GM18951 (cell line): ENCODE results near the gene FAM72D.
"Not testable (repeated sequence)": the region's sequence is repeated elsewhere in the genome, so short reads cannot be mapped to it uniquely, and the experiment has no call there.

Source experiments
- in situ Hi-C: fragments of 300-500 bp; cut with MboI; formaldehyde crosslinking; loops from one replicate; pipeline ENCODE4 v1.12.0; 2022; ENCODE audit warnings: low sequenced_read_pairs, mixed read lengths, inconsistent platforms; ENCODE audit not compliant: unreplicated experiment

FAM72D gene

DNA sequence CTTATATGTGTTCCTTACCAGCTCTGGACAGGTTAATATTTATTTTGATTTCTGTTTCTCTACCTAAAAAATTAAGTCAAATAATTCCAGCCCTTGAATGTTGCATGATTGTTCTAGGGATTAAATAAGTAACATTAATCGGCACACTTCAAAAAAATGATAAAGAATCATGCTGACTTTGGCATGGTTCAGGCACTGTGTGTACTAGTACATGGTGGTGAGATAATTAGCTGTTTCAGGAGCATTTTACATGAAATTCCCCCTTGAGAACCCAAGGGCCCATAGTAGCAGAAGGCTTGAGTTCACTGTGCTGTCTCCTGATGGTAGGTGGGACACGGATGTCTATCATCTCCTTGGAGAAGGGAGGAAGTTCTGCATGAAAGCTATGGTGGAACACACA is 44.8 kb downstream of the FAM72D start:
- in situ Hi-C loops = not testable (repeated sequence)

DNA sequence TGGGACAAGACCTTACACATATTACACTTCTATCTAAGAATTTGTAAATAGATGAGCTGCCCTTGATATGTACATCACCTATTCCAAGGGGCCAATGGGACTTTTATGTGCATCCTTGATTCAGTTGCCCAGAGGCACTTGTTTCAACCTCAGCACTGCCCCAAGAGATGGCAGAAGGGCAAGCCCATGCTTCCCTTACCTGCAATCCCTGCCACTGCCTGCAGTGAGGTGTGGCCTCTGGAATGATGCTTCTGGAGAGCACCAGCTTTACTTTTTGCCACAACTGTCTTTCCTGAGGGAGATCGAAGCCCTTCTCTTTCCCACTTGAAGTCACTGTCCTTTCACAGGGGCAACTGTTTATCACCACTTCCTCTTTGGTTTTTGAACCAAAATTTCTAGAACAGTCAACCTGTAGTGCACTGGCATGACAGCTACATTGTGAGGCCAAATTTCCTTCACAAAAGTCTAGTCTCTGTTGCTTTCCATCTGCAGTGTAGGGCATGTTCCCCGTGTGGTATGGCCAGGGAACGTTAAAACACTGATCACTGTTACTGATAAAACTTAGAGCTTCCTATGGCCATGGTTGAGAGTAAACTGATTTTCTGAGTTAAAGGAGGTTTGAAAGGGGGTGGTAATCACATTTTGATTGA is 48.6 kb downstream of the FAM72D start:
- in situ Hi-C loops = not testable (repeated sequence)

DNA sequence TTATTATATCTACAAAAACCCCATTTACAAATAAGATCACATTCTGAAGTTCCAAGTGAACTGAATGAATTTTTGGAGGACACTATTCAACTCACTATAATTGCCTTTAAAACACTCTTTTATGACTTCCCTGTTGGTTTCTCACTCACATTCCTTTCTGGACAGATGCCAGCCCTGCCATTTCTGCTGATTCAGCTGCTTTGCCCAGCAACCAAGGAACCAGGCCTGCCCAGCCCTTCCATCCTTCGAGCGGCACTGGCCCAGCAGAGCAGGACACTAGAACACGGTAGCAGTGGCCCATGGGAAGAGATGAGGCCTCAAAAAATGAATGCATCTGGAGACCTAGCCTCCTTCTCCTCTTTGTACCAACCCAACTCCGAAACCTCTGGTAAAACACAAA is 50.5 kb downstream of the FAM72D start:
- in situ Hi-C loops = not testable (repeated sequence)

DNA sequence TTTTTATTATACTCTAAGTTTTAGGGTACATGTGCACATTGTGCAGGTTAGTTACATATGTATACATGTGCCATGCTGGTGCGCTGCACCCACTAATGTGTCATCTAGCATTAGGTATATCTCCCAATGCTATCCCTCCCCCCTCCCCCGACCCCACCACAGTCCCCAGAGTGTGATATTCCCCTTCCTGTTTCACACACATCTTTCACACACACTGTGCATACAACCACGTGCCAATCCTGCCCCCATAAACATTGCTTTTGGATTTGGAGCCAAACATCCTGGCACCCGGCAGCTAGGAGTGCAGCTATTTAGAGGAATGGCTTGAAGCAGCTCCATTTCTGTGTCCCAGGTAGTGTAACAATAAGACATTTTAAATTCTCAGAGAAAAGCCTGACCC is 51.4 kb downstream of the FAM72D start:
- in situ Hi-C loops = not testable (repeated sequence)

DNA sequence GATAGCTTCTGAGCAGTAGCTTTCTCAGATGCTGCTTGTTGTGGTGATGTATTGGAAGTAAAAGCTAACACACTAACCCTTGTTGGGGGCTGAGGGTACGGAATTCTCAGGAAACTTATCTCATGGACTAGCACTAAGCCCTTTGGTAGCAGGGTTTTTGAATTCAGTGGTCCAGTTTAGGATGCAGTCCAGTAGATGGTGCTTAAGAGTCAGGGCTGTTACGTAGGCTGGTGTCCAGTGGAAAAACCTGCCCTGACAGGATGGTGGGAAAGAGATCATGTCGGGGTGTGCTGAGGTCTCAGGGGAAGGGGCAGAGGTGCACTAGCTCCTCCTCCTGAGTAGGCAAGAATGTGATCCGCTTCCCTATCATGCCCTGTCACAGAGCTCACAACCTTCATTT is 59.6 kb downstream of the FAM72D start:
- in situ Hi-C loops = not testable (repeated sequence)

DNA sequence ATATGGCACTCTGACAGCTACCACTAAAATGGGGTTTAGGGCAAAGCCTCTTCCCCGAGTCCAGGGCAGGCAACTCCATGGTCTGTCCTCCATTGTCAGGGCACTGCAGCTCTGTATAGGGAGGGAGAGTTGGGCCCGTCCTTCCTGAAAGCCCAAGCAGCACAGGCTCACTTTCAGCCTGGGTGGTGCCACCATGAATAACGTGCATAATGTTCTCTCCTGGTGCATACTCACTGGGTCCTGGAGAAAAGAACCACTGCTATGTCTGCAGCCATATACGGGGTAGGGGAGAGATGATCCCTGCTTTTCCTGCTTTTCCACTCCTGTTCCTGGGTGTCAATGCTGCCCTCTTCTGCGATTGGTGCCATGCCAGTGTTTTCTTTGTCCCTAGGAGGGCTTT is 60.1 kb downstream of the FAM72D start:
- in situ Hi-C loops = not testable (repeated sequence)

DNA sequence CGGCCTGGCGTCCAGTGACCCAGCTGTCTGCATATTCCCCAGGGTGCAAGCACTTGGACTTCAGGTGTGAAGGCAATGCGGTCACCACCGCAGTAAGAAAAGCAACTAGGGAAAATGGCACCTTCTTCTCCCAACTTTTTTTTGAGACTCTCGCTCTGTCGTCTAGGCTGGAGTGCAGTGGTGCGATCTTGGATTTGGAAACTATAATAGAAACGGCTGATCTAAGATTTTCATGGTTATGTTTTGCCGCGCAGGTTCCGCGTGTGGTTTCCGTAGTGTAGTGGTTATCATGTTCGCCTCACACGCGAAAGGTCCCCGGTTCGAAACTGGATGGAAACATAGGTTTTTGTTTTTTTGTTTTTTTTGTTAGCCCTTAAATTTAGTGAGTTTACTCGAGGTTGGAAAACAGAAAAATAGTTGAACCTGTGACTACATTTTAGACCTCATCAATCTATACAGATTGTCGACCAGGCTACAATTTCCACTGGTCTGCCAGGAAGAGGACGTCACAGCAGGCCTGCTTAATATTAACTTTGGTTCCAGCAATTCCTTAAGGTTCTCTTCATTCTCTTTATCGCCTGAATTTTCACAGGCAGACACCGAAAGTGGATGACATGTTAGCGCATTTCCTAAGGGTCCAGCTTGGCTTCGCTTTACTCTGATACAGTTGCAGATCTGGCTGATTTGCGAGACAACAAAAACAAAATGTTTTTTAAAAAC is 61.3 kb downstream of the FAM72D start:
- in situ Hi-C loops = not testable (repeated sequence)

DNA sequence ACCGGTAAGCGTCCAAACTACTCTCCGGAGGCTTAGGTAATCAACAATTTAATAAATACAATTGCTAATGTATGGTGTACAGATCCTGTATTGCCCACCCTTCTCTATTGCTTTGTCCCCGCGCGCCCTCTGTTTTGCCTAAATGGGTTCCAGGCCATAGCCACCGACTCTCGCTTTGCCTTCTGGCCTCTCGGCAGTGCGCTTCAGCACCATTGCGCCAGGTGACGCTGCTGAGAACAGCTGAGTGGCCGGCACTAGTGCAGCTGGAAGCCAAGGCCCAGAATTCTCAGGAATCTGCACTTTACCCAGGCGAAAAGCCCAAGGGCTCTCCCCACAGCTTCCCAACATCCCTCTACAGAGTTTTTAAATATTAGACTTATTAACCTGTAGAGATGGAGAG is 61.9 kb downstream of the FAM72D start:
- in situ Hi-C loops = not testable (repeated sequence)

DNA sequence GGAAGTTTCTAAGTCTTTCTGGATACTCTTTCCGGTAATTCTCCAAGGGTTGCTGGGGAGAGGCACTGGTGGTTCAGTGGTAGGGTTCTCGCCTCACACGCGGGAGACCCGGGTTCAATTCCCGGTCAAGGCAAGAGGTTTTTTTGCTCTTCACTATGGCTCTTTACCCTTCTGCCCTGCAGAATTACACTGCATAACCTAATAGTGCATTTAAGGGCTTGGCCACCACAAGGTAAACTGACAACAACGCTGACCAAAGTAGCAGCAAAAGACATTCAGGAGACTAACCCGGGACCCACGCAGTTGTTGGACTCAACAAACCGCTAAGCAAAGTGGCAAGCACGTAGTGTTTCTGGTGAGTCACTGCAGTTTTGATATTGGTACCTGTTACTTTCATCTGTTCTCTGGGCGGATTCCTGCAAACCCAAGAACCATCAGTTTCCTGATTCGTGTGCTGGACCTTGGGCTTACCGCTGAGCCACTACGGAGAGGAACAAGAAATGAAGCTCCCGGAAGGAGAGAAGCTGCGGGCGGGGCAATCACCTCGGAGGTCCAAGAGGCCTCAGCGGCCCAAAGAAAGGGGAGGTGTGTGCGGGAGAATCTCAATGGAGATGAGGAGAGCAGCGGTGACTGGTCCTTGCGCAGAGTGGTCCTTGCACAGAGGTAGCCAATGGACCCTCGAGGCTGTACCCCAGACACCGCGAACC is 65.4 kb downstream of the FAM72D start:
- in situ Hi-C loops = not testable (repeated sequence)
